B cell (primary cell): ENCODE results near the gene YAP1.
A peak's percentile ranks its signal among the peaks of the same experiment; 100 is the strongest.

Experiments
- CTCF ChIP-seq: fragments of 200-600 bp; IDR thresholded peaks from one replicate; pipeline ENCODE4 v1.8.0; 2022; ENCODE audit warnings: antibody characterized with exemption, mild to moderate bottlenecking
- EZH2 ChIP-seq: IDR thresholded peaks from 2 replicates; pipeline ENCODE4 v1.6.1; 2012; ENCODE audit warnings: borderline replicate concordance, low read depth, mild to moderate bottlenecking, moderate library complexity, low read length; ENCODE audit not compliant: insufficient read depth, poor library complexity, severe bottlenecking

- TF ChIP-seq CTCF = peak; percentile 31
- TF ChIP-seq EZH2 = no peak
Measured at GRCh38 chr11:102268083-102268984, 158.1 kb downstream of the YAP1 start.
